ENCODE results near the gene ISYNA1. TPM values are rescaled to one million over a fixed set of nuclear protein-coding genes. Genes with fewer than 3 reads are reported as not detected.
A peak's percentile ranks its signal among the peaks of the same experiment; 100 is the strongest.

ISYNA1 gene
- total RNA-seq = 10 to 100 TPM in 1 of 4 donors, 1 to 10 TPM in 3; 5.1 to 29.1 (median 7.8) TPM

DNA sequence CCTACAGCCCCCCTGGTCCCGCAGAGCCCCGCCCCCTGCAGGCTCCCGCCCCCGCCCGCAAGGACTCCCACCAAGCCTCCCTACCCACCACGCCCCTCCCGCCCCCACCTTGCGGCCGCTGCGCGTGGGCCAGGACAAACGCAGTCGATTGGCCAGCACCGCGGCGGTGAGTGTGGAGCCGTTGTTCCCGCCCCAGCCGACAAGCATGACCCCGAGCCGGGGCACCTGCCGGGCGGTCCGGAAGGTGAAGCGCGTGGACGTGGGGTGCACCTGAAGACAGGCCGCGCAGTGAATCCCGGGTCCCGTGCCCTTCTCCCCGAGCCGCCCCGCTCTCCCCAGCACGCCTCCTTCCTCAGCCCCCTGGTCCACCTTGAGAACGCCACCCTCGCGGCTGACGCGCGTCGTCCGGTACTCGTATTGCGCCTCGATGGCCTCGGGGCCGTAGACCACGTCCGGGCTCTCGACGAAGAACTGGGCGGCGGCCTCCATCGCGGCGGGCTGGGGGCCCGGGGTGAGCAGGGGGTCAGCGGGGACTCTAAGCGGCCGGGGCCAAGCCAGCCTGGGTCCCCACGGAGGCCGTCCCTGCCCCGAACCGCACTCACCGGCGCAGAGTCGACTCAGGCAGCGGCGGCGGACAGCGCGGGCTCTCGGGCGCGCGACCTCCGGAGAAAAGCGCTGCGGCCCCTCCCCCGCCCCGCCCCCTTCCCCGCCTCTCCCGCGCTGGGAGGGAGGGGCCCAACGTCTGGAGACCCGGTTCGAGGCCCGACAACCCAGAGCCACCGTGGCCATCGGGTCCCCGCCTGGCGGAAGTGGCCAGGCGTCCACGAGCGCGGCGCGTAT is at the start of gene ISYNA1:
Gene ISYNA1, minus strand, starts transcription at position 643 of the 840 bp plus-strand sequence. Its CDS starts 154 bp downstream, at position 489.
- no peaks in the 10 kb centered on the region for H3K9me3 ChIP-seq
- H3K27ac ChIP-seq = peak within 1 kb of the TSS; percentile 53 to 79 (median 70)
- intact Hi-C loops (cut with DNase I; ENCODE audit: low total_unique reads) (no loop called here), in situ Hi-C loops (cut with MboI; ENCODE audit: low sequenced_read_pairs in 4 of 4) (no loop called here)
- H3K4me1 ChIP-seq = peaks cover 7 to 19% of the 10 kb centered on the region in 2 donors
- ATAC-seq = peak in 1 of 2 donors; percentile 12
- peak within 1 kb of the TSS; percentile 50 to 63 (median 58) for H3K4me3 ChIP-seq
- H3K36me3 ChIP-seq = peaks cover 0 to 3% of the 10 kb centered on the region in 2 donors
- peaks cover 13 to 19% (median 19%) of the 10 kb centered on the region in 3 donors for H3K27me3 ChIP-seq
- TF ChIP-seq, protein P1, sequence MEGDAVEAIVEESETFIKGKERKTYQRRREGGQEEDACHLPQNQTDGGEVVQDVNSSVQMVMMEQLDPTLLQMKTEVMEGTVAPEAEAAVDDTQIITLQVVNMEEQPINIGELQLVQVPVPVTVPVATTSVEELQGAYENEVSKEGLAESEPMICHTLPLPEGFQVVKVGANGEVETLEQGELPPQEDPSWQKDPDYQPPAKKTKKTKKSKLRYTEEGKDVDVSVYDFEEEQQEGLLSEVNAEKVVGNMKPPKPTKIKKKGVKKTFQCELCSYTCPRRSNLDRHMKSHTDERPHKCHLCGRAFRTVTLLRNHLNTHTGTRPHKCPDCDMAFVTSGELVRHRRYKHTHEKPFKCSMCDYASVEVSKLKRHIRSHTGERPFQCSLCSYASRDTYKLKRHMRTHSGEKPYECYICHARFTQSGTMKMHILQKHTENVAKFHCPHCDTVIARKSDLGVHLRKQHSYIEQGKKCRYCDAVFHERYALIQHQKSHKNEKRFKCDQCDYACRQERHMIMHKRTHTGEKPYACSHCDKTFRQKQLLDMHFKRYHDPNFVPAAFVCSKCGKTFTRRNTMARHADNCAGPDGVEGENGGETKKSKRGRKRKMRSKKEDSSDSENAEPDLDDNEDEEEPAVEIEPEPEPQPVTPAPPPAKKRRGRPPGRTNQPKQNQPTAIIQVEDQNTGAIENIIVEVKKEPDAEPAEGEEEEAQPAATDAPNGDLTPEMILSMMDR (IDR thresholded peaks at IDR 0.05 in 4 of 5, conservative IDR thresholded peaks at IDR 0.05 in 1 of 5) = peak in 1 of 5 experiments; percentile 6
- peak in 1 of 2 donors; percentile 28 for TF ChIP-seq POLR2A (IDR thresholded peaks at IDR 0.05)
- no peak for DNase-seq

DNA sequence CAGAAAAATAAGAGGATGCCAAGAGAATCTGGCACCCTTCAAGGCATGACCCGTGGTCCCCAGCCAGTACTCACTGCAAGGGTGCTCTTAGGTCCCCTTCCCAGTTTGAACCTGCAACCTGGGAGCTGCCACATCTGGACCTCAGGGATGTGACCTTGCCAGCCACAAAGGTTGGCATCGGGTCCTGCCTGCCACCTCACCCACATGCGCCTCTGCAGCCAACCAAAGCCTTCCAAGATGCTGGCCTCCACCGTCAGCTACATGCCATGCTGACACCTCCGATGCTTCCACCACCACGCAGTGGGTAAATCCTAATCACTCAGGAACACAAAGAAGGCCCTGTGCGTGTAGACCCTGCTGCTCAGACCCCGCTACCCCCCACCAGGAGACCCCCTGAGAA is 48.8 kb upstream of the ISYNA1 start:
- H3K27ac ChIP-seq = peak overlapping the region; percentile 71 to 86 (median 80)
- H3K4me3 ChIP-seq = no peak overlapping the region
- H3K36me3 ChIP-seq = no peaks in the 10 kb centered on the region
- no peaks in the 10 kb centered on the region for H3K27me3 ChIP-seq
- H3K9me3 ChIP-seq = no peaks in the 10 kb centered on the region
- DNase-seq (no peak), ATAC-seq (no peak)
- no peak for TF ChIP-seq POLR2A (IDR thresholded peaks at IDR 0.05)
- TF ChIP-seq, protein P1 (IDR thresholded peaks at IDR 0.05 in 4 of 5, conservative IDR thresholded peaks at IDR 0.05 in 1 of 5) = no peak
- in situ Hi-C loops (cut with MboI; ENCODE audit: low sequenced_read_pairs in 4 of 4) = no loop called here
- intact Hi-C loops (cut with DNase I; ENCODE audit: low total_unique reads) = no loop called here
- peaks cover 82 to 84% of the 10 kb centered on the region in 2 donors for H3K4me1 ChIP-seq

DNA sequence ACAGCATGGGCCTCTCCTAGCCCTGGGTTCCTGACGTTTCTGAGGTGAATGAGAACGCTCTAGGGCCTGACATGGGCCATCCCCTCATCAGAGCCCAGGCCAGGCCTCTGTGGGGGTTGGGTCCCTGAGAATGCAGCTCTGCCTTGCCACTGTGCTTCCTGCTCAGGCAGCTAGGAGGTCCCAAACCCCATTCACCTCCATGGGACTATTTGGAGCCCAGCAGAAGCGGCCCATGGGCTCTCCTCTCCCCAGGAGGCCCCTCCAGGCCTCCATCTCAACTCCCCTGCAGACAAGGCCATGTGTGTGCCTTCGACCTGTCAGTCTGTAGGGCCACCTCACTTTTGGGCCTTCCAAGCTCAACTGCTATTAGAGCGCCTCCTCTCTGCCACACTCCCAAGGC is 47.1 kb upstream of the ISYNA1 start:
- Histone ChIP-seq H3K27ac (peak overlapping the region in 3 of 4 donors; percentile 71 to 94 (median 85)), H3K4me3 (no peak overlapping the region), H3K27me3 (no peaks in the 10 kb centered on the region), H3K36me3 (no peaks in the 10 kb centered on the region), H3K9me3 (no peaks in the 10 kb centered on the region), H3K4me1 (peaks cover 89 to 93% of the 10 kb centered on the region in 2 donors)
- no peak for ATAC-seq
- intact Hi-C loops (cut with DNase I; ENCODE audit: low total_unique reads) (no loop called here), in situ Hi-C loops (cut with MboI; ENCODE audit: low sequenced_read_pairs in 4 of 4) (no loop called here)
- no peak for DNase-seq
- no peak for TF ChIP-seq POLR2A (IDR thresholded peaks at IDR 0.05)
- TF ChIP-seq, protein P1 (IDR thresholded peaks at IDR 0.05 in 4 of 5, conservative IDR thresholded peaks at IDR 0.05 in 1 of 5) = peak in 1 of 5 experiments; percentile 13

DNA sequence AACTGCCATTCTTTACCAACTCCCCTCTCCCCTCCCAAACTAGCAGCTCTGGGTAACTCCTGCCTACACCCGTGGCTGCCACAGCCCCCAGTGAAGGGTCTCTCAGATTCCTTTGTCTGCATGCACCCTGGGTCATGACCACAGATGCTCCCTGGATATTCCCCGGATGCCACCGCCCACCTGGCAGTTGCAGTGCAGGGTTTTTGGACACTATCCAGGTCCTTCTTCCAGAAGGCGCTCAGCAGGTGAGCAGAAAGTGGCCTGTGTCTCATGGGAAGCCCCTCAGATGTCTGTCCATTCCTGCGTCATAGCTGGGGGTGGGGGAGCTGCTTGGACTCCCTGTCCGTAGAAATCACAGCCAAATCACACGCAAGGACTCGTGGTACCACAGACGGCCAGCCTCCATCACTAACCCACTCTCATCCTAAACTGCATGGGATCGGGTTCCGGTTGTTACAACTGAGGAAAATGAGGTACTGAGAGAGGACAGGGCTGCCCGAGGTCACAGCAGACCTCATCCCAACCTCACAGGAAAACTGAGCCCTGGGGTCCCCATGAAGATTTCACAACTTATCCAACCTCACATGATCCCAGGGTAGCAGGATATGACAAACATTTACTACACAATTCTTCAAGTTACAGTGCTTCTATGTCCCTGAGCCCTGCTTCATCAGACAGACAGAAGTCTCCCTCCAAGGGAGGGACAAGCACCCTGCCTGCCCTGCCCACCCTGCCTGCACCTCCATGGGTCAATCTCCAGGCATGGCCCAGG is 45.4 kb upstream of the ISYNA1 start:
- DNase-seq = no peak
- intact Hi-C loops (cut with DNase I; ENCODE audit: low total_unique reads) (no loop called here), in situ Hi-C loops (cut with MboI; ENCODE audit: low sequenced_read_pairs in 4 of 4) (no loop called here)

More for the DNA sequence above, 45.4 kb upstream of the ISYNA1 start:
- no peak for TF ChIP-seq POLR2A (IDR thresholded peaks at IDR 0.05)
- TF ChIP-seq, protein P1 (IDR thresholded peaks at IDR 0.05 in 4 of 5, conservative IDR thresholded peaks at IDR 0.05 in 1 of 5) = no peak
- H3K36me3 ChIP-seq = no peaks in the 10 kb centered on the region
- H3K9me3 ChIP-seq = no peaks in the 10 kb centered on the region
- no peak overlapping the region for H3K4me3 ChIP-seq
- no peak for ATAC-seq
- H3K27ac ChIP-seq = peak overlapping the region; percentile 3 to 94 (median 34)
- H3K27me3 ChIP-seq = no peaks in the 10 kb centered on the region
- peaks cover 90 to 93% of the 10 kb centered on the region in 2 donors for H3K4me1 ChIP-seq
